NCI-H1694 treated with DMSO at 0.1 percent for 48 hours (cell line): Measurements from ENCODE around the gene PRRT1B.

Experiments
- DNase-seq: peaks from one replicate; lab custom pipeline; 2025; lab: John Stamatoyannopoulos, UW

PRRT1B gene

DNA sequence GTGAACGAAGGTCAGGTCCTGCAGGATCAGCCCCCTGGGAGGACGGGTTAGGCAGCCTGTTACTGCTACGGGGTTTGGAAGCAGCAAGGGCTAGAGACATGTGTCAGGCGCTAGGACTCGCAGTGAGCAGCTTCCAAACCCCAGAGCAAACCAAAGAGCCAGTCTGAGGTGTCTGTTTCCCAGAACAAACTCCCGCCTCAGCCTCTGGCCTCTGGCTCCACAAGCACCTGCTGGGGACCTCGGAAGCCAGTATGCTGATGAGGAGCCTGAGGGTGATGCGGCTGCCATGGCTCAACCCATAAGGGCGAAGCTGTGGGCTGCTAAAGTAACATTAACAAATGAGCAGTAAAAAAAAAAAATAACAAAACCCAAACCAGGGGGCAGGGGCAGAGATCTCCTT is 35.0 kb downstream of the PRRT1B start:
- no peak for DNase-seq

DNA sequence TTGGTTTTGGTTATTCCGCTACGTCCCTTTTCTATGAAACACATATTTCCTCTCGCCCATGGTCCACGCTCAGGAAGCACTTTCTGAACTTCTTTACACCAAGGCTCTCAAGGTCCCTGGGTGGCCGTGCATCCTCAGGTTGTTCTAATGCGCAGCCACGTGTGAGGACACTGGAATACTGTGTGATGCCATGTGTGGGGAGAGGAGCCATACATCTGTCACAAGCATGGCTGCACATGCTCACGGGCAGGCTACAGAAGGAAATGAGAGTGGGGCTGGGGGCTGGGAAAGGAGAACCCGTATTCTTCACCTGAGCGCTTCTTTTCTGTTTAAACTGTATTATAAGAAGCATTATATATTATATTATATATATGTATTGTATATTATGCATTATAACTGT is 36.7 kb downstream of the PRRT1B start:
- no peak for DNase-seq

DNA sequence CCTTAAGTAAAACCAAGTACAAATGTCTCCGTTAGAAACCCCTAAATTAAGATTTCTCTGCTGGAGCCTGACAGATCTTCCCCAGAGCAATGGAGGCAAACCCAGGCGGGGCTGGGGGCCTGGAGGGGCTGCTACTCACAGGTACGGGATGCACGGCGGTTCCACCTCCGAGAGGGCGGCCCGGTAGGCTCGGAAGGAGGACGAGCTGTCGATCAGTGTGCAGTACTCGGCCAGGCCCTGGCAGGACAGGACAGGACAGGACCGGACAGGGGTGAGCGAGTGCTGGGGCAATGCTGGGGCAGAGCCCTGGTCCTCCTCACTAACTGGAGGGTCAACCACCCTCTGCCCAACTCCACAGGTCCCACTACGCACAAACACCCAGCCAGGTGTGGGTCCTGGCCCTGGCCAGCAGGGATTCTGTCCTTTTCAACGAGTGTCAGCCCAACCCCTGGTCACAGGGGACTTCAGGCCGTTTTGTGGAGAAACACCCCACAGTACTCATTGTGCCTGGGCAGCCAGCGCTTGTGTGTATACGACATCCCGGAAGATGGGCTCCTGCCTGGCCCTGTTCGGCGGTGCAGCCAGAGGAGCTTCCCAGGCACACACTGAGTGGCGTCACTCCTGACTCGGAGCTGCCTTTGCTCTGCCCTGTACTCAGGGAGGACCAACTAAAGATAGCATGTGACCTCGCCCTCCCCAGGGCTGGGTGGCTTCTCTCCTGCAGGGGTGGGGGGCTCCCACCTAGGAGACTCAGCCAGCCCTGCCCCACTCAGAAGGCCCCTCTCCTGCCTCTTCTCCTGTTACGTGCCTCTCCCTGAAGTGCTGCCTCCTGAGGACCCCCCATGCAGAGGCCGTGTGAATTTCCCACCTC is 37.4 kb downstream of the PRRT1B start:
- no peak for DNase-seq

DNA sequence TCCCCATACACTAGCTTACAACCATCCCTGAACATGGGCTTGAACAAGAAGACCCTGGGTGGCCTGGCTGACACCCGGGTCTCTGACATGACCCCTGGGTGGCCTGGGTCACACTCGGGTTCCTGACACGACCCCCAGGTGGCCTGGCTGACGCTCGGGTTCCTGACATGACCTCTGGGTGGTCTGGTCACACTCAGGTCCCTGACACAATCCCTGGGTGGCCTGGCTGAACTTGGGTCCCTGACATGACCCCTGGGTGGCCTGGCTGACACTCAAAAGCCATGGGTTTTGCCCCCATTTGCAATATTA is 38.0 kb downstream of the PRRT1B start:
- no peak for DNase-seq

DNA sequence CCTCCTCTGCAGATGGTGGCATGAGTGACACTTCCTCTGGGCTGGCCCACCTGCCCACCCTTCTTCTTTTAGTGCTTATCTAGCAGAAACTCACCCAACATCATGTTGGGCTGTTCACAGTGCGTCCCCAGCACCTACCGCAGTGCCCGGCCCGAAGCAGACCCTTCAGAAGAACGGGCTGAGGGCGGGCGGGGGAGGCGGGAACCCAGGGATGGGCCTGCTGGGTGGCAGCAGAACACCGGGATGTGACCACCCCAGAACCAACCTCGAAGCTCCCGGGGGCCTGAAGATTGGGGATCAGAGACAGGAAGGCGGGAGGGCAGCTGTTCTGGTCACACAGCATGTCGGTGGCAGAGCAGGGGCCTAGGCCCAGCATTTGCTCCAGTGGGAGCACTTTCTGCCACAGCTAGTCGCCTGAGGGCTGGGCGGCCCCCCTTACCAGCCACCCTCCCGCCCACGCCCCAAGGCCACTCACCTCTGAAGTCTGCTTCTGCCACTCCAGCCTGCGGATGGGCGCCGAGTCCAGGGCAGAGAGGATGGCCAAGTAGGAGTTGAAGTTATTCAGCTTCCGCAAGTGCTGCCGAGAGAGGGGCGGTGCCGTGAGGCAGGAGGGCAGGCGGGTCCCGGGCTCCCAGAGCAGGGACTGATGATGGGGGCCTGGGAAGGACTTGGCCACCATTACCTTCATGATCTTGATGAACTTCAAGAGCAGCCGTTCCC is 38.7 kb downstream of the PRRT1B start:
- DNase-seq, result no peak

DNA sequence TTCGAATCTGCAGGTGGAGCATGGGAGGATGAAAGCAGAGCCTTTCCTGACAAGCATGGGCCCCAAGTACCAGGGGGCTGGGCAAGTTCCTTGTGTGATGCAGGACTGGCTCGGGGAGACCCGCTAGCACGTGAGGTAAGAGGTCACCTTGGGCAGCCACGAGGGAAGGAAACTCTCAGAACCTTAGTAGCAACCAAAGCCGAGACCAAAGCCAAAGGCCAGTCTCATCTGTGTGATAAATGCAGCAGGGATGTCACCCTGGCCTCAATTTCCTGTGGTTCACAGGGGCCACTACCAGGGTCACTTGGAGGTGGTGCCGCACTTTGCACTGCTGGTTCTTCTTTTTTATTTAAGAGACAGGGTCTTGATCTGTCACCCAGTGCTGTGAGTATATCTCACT is 39.5 kb downstream of the PRRT1B start:
- no peak for DNase-seq

DNA sequence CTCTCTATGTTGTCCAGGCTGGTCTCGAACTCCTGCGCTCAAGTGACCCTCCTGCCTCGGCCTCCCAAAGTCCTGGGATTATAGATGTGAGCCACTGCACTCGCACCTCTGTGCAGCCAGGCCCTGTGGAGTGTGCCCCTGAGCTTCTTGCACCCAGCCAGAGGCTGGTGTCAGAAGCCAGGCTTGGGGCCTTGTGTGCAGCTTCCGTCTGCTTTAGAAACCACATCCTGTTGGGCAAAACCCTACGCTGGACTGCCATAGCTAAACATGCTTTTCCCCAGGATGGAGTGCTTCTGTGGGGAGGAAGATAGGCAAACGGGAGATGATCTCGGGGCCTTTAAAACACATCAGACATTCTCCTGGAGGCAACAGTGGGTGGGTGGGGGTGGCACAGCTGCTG is 40.1 kb downstream of the PRRT1B start:
- no peak for DNase-seq

DNA sequence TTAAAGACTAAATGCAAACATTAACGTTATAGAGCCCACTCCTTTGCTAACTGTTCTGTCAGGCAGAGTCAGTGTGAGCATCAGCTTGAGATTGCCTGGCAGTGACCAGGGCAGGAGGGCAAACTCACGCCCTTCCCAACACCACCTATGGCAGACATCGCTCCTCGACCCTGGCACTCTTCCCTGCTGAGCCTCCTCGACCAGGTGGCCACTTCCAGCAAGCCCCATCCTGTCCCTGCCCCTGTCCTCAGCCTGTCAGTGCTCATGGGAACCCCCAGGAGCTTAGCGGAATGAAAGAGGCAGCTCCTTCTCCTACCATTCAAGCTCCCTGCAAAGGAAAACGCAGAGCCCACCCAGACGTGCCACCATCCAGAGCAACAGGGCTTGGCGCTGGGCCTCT is 42.0 kb downstream of the PRRT1B start:
- DNase-seq, result no peak

DNA sequence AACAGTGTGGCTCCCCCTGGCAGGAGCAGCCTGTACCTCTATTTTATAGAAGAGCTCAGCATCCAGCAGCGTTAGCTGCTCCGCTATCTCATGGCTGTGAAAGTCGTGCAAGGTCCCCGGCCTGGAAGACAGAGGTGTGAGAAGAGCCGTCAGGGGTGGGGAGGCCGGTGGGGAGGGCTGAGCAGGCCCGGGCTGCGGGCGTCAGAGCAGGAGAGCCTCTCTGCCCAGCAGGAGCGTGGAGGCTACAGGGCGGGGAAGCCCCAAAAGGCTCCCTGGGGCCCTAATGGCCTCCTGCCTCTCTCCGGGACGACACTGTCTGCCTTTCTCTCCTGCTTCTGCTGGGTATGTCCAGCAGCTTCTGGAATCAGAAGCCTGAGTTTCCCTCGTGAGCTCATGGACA is 42.6 kb downstream of the PRRT1B start:
- DNase-seq, result no peak

DNA sequence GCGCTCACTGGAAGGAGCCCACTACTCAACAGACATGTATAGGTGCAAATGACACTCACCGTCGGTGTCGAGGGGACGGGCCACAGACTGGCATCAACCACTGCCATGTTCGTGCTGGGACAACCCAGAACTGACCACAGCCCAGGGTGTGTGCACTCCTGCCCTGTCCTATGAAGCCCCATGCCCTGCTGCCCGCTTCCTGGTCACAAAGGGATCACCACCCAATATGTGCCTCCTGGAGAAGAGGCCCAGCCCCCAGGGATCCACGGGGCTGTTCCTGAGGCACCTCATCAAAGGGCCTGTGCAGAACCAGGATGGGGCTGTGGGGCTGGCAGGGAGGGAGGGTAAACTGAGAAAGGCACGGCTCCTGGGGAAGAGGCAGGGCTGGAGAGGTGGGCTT is 43.1 kb downstream of the PRRT1B start:
- no peak for DNase-seq

DNA sequence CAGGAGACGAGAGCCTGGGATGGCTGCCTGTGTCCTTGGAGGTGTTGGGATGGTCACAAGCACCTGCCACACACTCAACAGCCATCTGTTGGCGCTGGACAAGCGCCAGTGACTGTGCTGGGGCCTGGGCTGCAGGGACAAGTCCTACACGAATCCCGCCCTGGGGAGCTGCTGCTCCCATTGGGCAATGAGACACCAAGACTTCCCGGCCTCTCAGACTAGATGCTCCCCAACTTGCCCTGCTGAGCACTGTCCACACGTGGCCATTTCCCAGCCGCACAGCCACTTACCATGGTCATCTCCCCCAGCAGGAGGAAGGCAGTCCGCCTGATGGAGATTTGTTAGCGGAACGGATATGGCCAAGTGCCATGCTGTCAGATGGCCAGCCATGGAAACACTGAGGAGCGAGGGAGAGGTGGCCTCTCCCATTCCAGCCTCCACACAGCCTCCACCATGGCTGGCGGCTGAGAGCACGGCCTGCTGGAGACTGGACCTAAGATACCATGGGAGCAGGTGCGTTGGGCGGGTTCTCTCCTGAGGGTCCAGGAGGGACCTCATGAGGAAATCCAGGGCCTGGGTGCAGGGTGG is 43.9 kb downstream of the PRRT1B start:
- no peak for DNase-seq

DNA sequence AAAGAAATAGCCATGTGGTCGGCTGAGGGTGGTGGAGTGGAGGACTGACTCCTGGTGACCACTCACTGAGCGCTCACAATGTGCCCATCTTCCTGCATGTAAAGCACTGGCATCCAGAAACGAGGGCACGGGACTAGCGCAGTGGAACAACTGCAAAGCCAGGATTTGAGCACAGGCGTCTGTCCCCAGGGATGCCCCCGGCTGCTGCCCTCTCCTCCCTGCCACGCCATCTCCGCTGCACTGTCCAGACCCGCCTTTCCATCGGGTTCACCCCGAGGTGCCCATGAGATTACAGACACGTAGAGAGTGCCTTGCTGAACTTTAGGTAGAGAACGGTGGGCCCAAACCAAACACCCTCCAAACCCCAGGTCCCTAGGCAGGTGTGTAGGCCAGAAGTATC is 44.7 kb downstream of the PRRT1B start:
- no peak for DNase-seq

DNA sequence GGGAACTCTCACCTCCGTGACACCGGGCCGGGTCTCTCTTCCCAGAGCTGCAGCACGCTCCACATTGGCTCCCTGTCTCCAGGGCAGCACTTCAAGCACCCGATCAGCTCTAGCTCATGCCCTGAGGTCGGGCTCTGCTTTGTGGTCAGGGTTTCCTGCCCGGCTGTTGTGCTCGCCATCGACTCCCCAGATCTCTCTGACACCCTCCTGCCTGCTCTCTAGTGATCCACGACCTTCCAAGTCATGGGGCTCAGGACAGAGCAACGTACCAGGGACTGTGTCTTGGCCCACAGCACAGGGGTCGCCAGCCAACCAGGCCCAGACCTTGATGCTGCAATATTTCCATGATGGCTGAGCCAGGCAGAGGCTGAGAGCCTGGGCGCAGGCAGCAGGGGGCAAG is 45.1 kb downstream of the PRRT1B start:
- no peak for DNase-seq

DNA sequence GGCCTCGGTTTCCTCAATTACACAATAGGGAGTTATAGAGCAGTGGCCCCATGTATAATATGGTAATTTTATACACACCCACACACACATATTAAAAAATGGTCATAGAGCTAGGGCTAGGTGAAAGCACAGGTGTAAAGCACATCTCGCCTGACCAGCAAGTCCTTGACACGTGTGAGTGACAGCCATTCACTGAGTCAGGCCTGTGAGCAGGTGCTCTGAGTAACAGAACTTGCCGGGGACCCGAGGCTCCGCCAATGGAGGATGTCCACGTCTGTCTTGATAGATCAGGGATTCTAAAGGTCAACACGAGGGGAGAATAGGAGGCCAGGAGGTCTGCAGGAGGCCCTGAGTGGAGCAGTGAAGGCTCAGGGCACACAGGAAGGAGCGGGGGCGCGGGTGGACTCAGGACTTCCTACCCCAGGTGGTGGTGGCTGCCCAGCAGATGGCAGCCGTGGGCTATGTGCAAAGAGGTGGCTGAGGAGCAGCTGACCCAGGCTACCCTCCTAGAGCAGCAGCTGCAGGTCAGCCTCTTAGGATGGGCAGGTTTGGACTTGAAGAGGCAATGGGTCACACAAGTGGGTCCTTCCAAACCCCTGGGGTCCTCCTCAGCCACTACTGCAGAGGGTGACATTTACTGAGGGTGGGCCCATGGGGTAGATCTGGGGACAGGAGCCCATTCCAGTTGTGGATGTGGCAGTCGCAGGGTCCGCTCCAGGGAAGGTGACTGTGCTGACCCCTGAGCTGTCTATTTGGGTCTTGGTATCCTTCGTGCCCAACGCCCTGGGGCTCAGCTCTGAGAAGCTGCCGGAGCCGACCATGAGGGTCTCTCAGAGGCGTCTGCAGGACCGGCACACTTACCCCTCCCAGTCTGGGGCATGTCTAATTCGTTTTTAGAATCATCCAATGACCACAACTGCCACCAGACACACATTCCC is 45.9 kb downstream of the PRRT1B start:
- peak; percentile 35 for DNase-seq

DNA sequence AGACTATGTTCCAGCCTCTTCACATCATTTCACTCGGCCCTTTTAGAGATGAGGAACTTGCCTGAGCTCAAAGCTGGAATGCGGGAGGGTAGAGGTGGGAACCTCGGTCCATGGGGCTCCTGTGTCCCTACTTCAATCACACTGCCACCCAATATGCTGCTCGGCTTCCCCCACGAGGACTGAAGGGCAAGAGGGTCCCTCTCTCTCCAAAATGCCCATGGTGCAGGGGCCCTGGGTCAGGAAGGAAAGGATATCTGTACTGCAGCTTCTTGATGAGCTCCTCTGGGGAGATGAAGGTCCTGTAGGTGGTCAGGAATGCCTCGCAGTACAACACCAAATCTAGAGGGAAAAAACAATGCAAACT is 46.5 kb downstream of the PRRT1B start:
- DNase-seq, result no peak

DNA sequence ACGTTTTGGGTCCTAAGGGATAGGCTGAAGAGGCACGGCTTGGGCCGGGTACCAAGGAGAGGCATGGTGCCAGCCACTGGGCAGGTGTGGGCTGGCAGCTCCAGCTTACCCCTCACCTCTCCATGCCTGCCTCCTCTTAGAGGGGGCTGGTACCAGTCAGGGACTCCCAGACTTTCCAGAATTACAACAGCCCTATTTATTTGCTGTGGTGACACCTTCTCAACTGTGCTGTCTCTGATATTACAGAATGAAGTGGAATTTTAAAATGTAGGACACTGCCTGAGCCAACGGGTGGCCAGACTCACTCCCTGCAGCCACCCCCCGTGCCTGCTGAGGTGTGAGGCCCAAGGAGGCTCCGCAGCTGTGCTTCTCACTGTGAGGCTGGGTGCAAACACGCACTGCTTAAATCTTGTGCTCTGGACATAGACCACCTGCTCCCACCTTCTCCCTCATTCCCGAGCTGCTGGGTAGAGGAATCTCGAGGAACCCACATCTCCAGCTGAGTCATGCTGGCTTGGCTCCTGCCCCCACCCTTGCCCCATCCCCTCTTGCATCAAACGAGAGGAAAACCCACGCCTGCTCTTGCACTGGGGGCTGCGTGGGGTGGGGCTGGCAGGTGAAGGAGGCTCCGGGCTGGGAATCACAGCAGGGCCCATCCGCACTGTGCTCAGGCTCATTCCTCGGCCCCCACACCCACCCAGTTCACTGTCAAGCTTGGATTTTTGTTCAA is 47.9 kb downstream of the PRRT1B start:
- no peak for DNase-seq

DNA sequence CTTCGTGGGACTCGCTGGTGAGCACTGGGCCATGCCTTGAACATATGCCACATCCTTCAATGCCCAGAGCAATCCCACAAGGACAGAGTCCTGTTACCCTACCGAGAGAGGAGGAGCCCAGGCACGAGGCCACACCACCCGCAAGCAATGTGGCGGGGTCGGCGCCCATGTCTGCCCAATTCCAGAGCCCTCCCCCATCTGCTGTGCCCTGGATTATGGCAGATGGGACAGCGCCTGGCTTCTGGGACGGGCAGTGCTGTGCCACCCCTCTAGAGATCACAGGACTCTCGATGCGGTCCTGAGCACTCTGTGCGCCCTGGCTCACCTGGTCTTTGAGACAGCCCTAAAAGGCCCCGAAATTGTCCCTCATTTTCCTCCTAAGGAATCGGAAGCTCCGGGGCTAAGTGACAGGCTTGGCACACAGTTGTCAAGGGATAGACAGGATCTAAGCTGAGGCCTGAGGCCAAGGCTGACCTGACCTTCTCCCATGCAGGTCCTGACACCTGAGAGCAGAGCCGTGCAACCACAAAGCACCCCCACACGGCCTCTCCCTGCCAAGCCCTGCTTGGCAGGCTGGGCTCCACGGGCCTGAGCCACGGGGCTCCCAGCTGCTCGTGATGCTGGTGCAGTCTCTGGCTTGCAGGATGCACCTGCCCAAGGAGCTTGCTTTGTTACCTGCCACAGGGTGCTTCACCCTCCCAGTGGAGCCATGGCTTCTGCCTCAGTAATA is 48.8 kb downstream of the PRRT1B start:
- no peak for DNase-seq

DNA sequence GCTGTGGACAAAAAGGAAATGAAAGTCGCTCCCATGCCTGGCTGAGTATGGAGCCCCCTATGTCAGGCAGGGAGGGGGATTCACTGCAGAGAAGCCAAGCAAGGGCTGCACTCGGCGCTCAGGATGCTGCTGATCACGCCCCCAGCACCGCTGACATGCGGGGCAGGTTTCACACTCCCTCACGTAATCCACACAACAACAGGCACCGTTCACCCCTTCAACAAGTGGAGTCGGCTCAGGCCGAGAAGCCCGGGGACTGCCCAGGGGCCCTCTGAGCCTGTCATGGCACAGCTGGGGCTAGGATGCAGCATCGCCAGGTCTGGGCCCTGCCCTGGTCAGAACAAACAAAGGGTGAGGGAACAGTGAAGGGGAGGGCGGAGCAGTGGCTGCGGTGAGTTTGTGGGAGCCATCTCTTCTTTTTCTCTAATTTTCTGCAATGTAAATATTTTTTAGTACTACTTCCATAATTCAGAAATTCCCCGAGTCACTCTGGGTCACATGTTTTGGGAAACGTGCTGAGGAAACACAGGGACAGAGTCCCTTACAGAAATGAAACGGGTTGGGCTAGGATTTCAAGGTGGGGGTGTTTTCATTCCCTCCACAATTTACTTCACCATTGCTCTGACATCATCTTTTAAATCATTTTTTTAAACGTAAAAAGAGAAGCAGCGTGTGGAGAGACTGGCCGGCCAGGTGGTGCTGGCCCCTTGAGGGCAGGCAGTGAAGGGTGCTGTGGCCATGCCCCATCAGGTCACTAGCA is 49.8 kb downstream of the PRRT1B start:
- no peak for DNase-seq

DNA sequence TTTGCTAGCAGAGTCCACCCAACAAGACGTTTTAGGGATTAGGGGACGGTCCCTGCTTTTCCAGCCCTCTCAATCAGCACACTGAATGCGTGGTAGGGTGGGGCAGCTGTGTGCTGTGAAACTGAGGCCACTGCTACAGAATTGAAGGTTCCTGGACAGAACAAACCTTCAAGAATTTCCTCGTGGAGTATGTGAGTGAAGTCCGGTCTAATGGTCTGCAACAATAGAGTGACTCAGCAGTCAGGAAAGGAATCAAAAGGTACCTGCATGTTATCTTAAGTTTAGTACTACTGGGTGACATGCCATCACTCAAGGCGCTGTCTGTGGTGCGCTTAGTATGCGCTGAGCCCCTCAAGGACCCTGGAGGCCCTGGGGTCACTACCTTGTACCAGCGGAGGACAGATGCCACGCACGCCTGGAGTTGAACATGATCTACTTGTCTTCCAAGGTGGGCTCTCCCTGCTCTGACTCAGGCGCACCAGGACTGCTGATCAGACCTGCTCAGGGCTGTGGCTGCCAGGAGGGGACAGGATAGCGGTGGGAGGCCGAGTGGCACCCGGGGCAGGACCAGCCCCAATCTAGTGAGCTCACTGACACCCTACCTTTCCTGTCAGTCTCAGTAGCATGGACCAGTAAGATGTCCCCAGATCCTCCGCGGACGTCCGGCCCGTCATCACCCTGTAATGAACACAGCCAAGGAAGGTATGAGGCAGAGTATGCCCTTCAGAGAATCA is 50.5 kb downstream of the PRRT1B start:
- DNase-seq, result no peak

DNA sequence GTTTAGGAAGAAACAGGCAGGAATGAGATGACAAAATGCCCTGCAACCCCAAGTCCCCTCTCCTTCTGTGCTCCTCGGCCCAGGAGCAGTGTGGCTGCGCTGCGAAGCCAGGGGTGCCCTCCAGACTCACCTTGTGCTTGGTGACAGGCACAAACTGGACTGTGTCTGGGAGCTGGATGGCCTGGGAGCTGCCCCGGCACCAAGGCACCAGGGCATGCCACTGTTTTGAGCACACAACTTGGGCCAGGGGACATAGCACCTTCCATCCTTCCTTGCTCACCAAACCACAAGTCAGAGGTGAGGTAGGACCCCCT is 51.1 kb downstream of the PRRT1B start:
- no peak for DNase-seq
